ENCODE measurements around the gene PLXNB3. TPM values are rescaled to one million over a fixed set of nuclear protein-coding genes. Genes with fewer than 3 reads are reported as not detected.

The PLXNB3 gene
- polyA plus RNA-seq, 1 donor from 2014 or later = 0.48 TPM

GRCh38 chrX:153734871-153735270 is 29.2 kb upstream of the PLXNB3 start:
- H3K9me2 ChIP-seq (ENCODE audit: insufficient read depth, low read length) = no peaks in the 10 kb centered on the region
- no peaks in the 10 kb centered on the region for H3K36me3 ChIP-seq (ENCODE audit: insufficient read depth, low read length)
- H3K4me3 ChIP-seq (ENCODE audit: low read length) = no peak overlapping the region
- H2AFZ ChIP-seq (ENCODE audit: low read depth, low read length) = no peak overlapping the region
- no peak overlapping the region for H3K4me2 ChIP-seq (ENCODE audit: low read length)
- H4K20me1 ChIP-seq (ENCODE audit: insufficient read depth) = no peaks in the 10 kb centered on the region
- no peak overlapping the region for H3K9ac ChIP-seq (ENCODE audit: low read length)
- no peaks in the 10 kb centered on the region for H3K79me2 ChIP-seq (replicated peaks; ENCODE audit: insufficient read depth, low read length)
- no peak for TF ChIP-seq SMC3 (conservative IDR thresholded peaks at IDR 0.05; ENCODE audit: poor library complexity)
- no peak for TF ChIP-seq CTCF (IDR thresholded peaks at IDR 0.05; ENCODE audit: poor library complexity, severe bottlenecking)
- TF ChIP-seq EP300 (conservative IDR thresholded peaks at IDR 0.05; ENCODE audit: poor library complexity, severe bottlenecking) = no peak
- no peak for TF ChIP-seq TAF1 (IDR thresholded peaks at IDR 0.05; ENCODE audit: low read depth)
- TF ChIP-seq RAD21 (conservative IDR thresholded peaks at IDR 0.05) = no peak
- TF ChIP-seq POLR2AphosphoS5 (IDR thresholded peaks at IDR 0.05) = no peak
- TF ChIP-seq EZH2 (IDR thresholded peaks at IDR 0.05; ENCODE audit: borderline replicate concordance, insufficient read depth, low read length, poor library complexity, severe bottlenecking) = no peak
- TF ChIP-seq MXI1 (conservative IDR thresholded peaks at IDR 0.05; ENCODE audit: poor library complexity, severe bottlenecking) = no peak
- no peak for TF ChIP-seq REST (IDR thresholded peaks at IDR 0.05; ENCODE audit: borderline replicate concordance)
- H3K9me3 ChIP-seq (ENCODE audit: low read length) = no peaks in the 10 kb centered on the region
- no peaks in the 10 kb centered on the region for H3F3A ChIP-seq (ENCODE audit: insufficient read depth, low read length, poor library complexity, severe bottlenecking)
- no peak overlapping the region for H3K27ac ChIP-seq (ENCODE audit: low read length)
- no peaks in the 10 kb centered on the region for H3K27me3 ChIP-seq (ENCODE audit: insufficient read depth, low read depth, low read length)

- no peaks in the 10 kb centered on the region for H3K9me2 ChIP-seq (ENCODE audit: insufficient read depth, low read length)
- H2AFZ ChIP-seq (ENCODE audit: low read depth, low read length) = no peak overlapping the region
- H3F3A ChIP-seq (ENCODE audit: insufficient read depth, low read length, poor library complexity, severe bottlenecking) = no peaks in the 10 kb centered on the region
- TF ChIP-seq EP300 (conservative IDR thresholded peaks at IDR 0.05; ENCODE audit: poor library complexity, severe bottlenecking) (no peak), MXI1 (conservative IDR thresholded peaks at IDR 0.05; ENCODE audit: poor library complexity, severe bottlenecking) (no peak), EZH2 (IDR thresholded peaks at IDR 0.05; ENCODE audit: borderline replicate concordance, insufficient read depth, low read length, poor library complexity, severe bottlenecking) (no peak), REST (IDR thresholded peaks at IDR 0.05; ENCODE audit: borderline replicate concordance) (no peak), TAF1 (IDR thresholded peaks at IDR 0.05; ENCODE audit: low read depth) (no peak), CTCF (IDR thresholded peaks at IDR 0.05; ENCODE audit: poor library complexity, severe bottlenecking) (no peak), RAD21 (conservative IDR thresholded peaks at IDR 0.05) (no peak), POLR2AphosphoS5 (IDR thresholded peaks at IDR 0.05) (no peak), SMC3 (conservative IDR thresholded peaks at IDR 0.05; ENCODE audit: poor library complexity) (no peak)
- no peak overlapping the region for H3K4me3 ChIP-seq (ENCODE audit: low read length)
- no peak overlapping the region for H3K9ac ChIP-seq (ENCODE audit: low read length)
- H4K20me1 ChIP-seq (ENCODE audit: insufficient read depth) = no peaks in the 10 kb centered on the region
- H3K79me2 ChIP-seq (replicated peaks; ENCODE audit: insufficient read depth, low read length) = no peaks in the 10 kb centered on the region
- no peaks in the 10 kb centered on the region for H3K36me3 ChIP-seq (ENCODE audit: insufficient read depth, low read length)
- H3K27ac ChIP-seq (ENCODE audit: low read length) = no peak overlapping the region
- no peaks in the 10 kb centered on the region for H3K27me3 ChIP-seq (ENCODE audit: insufficient read depth, low read depth, low read length)
- no peak overlapping the region for H3K4me2 ChIP-seq (ENCODE audit: low read length)
- H3K9me3 ChIP-seq (ENCODE audit: low read length) = no peaks in the 10 kb centered on the region
Measured at GRCh38 chrX:153735274-153735673, 28.8 kb upstream of the PLXNB3 start.

Data from neural cell (in vitro differentiated cells).